ENCODE data around the gene COPS8.

COPS8 gene

DNA sequence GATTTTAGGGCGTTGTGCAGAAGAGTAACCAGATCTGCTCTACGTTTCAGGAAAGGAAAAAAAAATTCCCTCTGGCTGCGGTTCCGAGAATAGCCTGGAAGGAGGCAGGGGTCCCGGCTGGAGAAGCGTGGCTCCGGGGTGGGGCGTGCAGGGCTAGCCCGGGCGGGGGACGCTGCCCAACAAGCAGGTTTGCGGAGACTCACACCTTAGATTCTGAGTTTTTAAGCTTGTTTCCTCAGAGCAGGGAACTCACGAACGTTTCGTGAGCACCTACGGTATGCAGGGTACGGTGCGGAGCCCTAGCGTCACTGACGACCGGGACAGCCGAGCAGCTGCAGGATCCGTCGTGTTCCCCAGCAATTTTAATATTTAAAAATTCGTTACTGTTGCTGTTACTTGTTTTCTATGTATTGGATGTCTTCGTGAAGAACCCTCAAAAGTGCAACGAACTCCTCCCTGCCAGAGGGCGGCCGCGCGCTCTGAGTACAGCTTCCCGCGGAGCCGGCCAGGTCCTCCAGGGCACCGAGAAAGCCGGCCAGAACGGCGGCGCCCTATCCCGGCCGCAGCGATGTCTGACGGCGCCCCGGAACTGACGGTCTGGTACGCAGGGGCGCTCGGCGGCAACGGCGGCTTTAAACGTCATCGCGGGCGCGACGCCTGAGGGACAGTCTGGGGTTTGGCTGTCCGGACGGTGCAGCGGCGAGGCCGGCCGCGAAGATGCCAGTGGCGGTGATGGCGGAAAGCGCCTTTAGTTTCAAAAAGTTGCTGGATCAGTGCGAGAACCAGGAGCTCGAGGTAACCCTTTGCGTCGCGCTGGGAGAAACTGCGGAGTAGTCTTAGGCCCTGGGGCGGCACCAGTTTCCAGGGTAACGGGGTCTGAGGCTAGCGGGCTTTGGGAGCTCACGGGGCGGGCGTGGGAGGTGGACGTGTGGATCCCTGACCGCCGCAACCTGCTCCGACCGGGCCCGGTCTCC is at the start of gene COPS8:
Gene COPS8, plus strand, starts transcription at position 642 of the 974 bp plus-strand sequence. Its CDS starts 76 bp downstream, at position 718.
- peak within 1 kb of the TSS; percentile 97 for H3K27ac Mint-ChIP-seq
- no peaks in the 10 kb centered on the region for H3K27me3 Mint-ChIP-seq
- peak within 1 kb of the TSS; percentile 98 for H3K4me3 Mint-ChIP-seq
- peaks cover 5% of the 10 kb centered on the region for H3K4me1 Mint-ChIP-seq (ENCODE audit: low read depth)
- intact Hi-C loops (cut with micrococcal nuclease) = no loop called here
- no peaks in the 10 kb centered on the region for H3K9me3 Mint-ChIP-seq
- peaks cover 24% of the 10 kb centered on the region for H3K36me3 Mint-ChIP-seq (ENCODE audit: low read depth)

DNA sequence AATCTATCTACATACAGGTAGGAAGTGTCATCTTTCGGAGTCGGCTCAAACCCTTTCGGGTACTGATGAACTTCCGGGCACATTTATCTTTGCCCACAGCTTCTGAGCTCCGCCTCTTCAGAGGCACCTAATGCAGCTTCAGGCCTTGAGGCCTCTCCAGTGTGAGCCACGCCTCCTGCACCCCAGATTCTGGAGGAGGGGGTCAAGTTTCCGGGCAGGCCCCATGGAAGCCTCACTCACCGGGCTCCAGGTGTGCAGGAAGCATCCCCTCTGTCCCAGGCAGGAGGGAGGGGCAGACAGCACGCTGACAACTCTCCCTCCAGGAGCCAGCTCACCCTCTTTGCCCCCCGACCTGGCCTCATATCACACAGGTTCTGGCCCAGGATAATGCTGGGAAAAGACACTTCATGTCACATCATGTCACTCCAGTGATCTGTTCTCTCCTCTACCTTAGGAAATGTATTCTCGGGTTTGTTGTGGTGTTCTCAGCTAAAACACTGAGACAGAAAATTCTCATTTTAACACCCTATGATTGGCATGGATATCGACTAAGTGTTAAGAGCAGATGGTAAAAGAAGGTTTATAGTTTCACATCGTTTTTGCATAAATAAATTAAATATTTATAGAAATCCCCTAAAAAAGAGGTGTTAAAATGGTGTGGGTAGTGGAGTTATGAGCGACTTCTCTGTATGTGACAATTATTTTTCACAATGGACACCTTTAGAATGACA is 46.2 kb upstream of the COPS8 start:
- H3K27me3 Mint-ChIP-seq = peaks cover 6% of the 10 kb centered on the region
- no peak overlapping the region for H3K27ac Mint-ChIP-seq
- no peaks in the 10 kb centered on the region for H3K36me3 Mint-ChIP-seq (ENCODE audit: low read depth)
- no peak overlapping the region for H3K4me3 Mint-ChIP-seq
- intact Hi-C loops (cut with micrococcal nuclease) = no loop called here
- H3K9me3 Mint-ChIP-seq = no peaks in the 10 kb centered on the region
- no peaks in the 10 kb centered on the region for H3K4me1 Mint-ChIP-seq (ENCODE audit: low read depth)

DNA sequence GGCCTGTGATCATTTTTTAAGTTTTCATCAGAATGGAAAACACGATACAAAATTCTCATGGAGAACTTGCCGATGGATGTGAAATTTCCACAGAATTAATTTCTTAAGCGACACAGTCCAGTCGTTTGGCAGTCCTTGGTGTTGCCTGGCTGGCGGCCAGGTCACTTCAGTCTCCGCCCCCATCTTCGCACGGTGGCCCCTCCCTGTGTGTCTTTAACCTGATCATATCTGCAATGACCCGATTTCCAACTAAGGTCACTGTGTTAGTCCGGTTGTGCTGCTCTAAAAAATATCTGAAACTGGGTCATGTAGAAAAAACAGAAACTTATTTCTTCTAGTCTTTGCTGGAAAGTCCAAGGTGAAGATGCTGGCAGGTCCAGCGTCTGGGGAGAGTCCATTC is 44.5 kb upstream of the COPS8 start:
- no peaks in the 10 kb centered on the region for H3K9me3 Mint-ChIP-seq
- H3K27me3 Mint-ChIP-seq = peaks cover 5% of the 10 kb centered on the region
- no peak overlapping the region for H3K27ac Mint-ChIP-seq
- no peak overlapping the region for H3K4me3 Mint-ChIP-seq
- intact Hi-C loops (cut with micrococcal nuclease) = no loop called here
- H3K36me3 Mint-ChIP-seq (ENCODE audit: low read depth) = no peaks in the 10 kb centered on the region
- no peaks in the 10 kb centered on the region for H3K4me1 Mint-ChIP-seq (ENCODE audit: low read depth)

DNA sequence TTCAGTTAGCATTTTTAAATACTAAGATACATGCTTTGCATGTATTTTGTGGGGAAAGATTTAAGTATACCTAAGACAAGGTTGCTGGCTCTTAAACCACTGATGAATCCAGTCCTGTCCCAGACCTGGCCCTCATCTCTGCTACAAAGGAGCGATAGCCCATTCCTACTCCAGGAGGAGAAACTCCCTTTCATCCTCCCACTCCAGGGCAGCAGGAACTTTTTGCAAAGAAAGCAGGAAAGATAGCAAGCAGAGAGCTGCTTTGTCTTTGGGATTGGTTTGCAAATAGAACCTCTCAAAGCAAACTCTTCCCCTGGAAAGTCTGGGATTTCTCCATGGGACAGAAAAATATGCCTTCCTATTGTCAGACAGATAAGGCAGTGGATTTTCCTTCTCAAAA is 43.6 kb upstream of the COPS8 start:
- Mint-ChIP-seq H3K27me3 (peaks cover 5% of the 10 kb centered on the region), H3K4me3 (no peak overlapping the region)
- intact Hi-C loops (cut with micrococcal nuclease) = no loop called here

DNA sequence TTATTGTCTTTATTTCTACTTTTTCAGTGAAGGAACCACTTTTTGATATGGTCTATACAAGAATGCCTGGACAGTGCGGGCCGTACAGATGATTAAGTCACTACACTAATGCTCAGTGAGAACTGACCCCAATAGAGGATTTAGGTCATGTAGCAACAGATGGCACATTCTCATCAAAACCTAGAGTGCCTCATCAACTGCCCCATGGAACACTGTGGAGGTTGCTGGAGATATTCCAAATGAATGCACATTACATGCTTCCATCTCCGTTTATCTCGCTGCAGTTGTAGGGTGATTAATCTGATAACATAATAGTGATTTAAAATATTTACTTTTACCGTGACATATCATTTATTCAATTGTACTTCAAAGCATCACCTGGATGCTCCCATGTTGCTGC is 41.8 kb upstream of the COPS8 start:
- Mint-ChIP-seq H3K27me3 (peaks cover 5% of the 10 kb centered on the region), H3K4me3 (no peak overlapping the region), H3K4me1 (ENCODE audit: low read depth) (no peaks in the 10 kb centered on the region), H3K36me3 (ENCODE audit: low read depth) (no peaks in the 10 kb centered on the region), H3K27ac (no peak overlapping the region), H3K9me3 (peaks cover 21% of the 10 kb centered on the region)
- intact Hi-C loops (cut with micrococcal nuclease) = no loop called here

More for the DNA sequence above, 43.6 kb upstream of the COPS8 start:
- no peaks in the 10 kb centered on the region for H3K36me3 Mint-ChIP-seq (ENCODE audit: low read depth)
- no peak overlapping the region for H3K27ac Mint-ChIP-seq
- no peaks in the 10 kb centered on the region for H3K4me1 Mint-ChIP-seq (ENCODE audit: low read depth)
- H3K9me3 Mint-ChIP-seq = peaks cover 3% of the 10 kb centered on the region

DNA sequence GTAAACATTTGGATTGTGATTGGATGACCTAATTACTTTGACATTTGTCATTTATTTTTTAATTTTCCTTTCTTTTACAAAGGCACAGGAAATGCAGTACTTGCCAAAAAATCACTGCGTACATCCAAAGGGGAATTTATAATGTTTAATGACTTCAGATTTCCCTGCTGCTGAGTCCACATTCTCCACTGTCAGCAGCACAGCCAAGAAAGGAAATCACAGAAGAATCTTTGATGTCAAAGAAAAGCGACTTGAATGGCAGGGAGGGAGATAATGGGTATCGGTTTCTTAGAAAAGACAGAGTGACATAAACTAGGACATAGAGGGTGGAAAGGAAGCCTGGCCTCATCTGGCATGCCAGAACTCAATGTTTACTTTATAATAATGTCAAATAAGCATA is 41.4 kb upstream of the COPS8 start:
- intact Hi-C loops (cut with micrococcal nuclease) = no loop called here
- Mint-ChIP-seq H3K4me1 (ENCODE audit: low read depth) (no peaks in the 10 kb centered on the region), H3K4me3 (no peak overlapping the region), H3K27ac (no peak overlapping the region), H3K36me3 (ENCODE audit: low read depth) (no peaks in the 10 kb centered on the region), H3K9me3 (peaks cover 25% of the 10 kb centered on the region), H3K27me3 (peaks cover 5% of the 10 kb centered on the region)

DNA sequence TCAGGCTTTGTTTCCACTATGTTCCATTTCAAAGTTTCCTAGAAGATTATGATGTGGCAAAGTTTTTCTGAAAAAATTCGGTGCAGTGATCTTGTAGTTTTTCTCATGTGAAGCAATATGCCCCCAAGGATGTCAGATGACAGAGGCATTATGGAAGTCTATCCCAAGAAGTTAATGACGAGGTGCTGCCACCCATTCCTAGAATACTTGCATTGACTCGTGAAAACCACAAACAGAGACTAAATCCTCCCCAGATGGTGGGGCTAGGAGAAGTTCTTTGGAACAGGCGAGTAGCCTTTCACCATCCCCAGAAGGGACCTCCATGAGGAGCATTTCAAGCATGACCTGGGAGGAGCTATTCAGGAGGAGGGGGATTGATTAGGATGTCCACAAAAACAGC is 40.2 kb upstream of the COPS8 start:
- Mint-ChIP-seq H3K9me3 (peaks cover 32% of the 10 kb centered on the region), H3K4me3 (no peak overlapping the region), H3K27me3 (peaks cover 8% of the 10 kb centered on the region), H3K4me1 (ENCODE audit: low read depth) (no peaks in the 10 kb centered on the region), H3K27ac (no peak overlapping the region), H3K36me3 (ENCODE audit: low read depth) (no peaks in the 10 kb centered on the region)
- intact Hi-C loops (cut with micrococcal nuclease) = no loop called here

DNA sequence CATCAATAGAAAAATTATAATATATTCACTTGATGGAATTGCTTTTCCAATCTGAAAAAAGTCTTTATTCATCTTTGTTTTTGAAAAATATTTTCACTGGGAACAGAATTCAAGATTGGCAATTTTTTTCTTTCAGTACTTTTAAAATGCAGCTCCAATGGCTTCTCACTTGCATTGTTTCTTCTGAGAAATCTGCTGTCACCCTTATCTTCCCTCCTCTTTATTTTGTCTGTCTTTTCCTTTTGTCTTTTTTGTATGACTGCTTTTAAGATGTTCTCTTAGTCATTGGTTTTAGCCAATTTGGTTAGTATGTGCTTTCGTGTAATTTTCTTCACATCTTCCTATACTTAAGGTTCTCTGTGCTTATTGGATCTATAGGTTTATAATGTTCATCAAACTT is 37.1 kb upstream of the COPS8 start:
- intact Hi-C loops (cut with micrococcal nuclease) = no loop called here
- no peaks in the 10 kb centered on the region for H3K36me3 Mint-ChIP-seq (ENCODE audit: low read depth)

DNA sequence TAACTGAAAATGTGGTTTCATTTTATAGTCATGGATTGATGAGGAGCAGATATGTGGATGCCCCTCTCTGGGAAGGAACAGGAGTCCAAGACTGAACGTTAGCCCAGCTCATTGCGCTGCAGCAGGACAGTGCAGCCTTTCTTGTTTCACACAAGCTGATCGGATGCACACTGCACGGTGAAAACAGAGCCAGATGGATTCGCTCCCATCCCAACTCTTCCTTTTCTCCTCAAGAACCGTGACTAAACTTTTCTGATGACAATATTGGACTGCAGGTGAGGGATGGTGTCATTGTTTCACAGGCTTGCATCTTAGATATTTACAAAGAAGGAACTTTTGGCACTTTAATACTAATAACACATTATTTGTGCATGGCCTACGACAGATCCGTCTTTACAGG is 33.8 kb upstream of the COPS8 start:
- H3K4me3 Mint-ChIP-seq = no peak overlapping the region
- H3K4me1 Mint-ChIP-seq (ENCODE audit: low read depth) = no peaks in the 10 kb centered on the region
- H3K9me3 Mint-ChIP-seq = peaks cover 32% of the 10 kb centered on the region
- no peaks in the 10 kb centered on the region for H3K36me3 Mint-ChIP-seq (ENCODE audit: low read depth)
- intact Hi-C loops (cut with micrococcal nuclease) = no loop called here
- H3K27me3 Mint-ChIP-seq = peaks cover 6% of the 10 kb centered on the region
- no peak overlapping the region for H3K27ac Mint-ChIP-seq

More for the DNA sequence above, 37.1 kb upstream of the COPS8 start:
- Mint-ChIP-seq H3K27ac (no peak overlapping the region), H3K27me3 (peaks cover 7% of the 10 kb centered on the region), H3K4me3 (no peak overlapping the region), H3K9me3 (peaks cover 32% of the 10 kb centered on the region), H3K4me1 (ENCODE audit: low read depth) (no peaks in the 10 kb centered on the region)

DNA sequence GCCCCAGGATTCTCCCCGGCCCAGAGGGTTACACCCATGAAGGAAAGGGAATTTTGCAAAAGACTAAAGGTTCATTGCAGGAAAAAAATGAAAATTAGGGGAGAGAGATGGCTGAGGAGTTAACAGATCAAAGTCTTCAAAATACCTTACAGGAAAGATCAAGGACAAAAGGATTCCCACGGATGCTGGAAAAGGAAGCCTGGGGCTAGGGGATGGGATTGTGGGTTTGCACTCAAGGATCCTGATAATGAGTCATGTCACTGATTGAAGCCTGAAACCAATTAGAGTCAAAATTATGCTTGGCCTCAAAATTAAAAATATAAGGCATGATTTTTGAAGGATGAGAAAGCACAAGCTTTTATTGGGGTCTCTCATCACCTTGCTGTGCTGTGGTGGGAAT is 32.6 kb upstream of the COPS8 start:
- H3K4me1 Mint-ChIP-seq (ENCODE audit: low read depth) = no peaks in the 10 kb centered on the region
- H3K27me3 Mint-ChIP-seq = peaks cover 6% of the 10 kb centered on the region
- H3K4me3 Mint-ChIP-seq = no peak overlapping the region
- intact Hi-C loops (cut with micrococcal nuclease) = no loop called here
- peaks cover 20% of the 10 kb centered on the region for H3K9me3 Mint-ChIP-seq
- H3K36me3 Mint-ChIP-seq (ENCODE audit: low read depth) = no peaks in the 10 kb centered on the region
- H3K27ac Mint-ChIP-seq = no peak overlapping the region

DNA sequence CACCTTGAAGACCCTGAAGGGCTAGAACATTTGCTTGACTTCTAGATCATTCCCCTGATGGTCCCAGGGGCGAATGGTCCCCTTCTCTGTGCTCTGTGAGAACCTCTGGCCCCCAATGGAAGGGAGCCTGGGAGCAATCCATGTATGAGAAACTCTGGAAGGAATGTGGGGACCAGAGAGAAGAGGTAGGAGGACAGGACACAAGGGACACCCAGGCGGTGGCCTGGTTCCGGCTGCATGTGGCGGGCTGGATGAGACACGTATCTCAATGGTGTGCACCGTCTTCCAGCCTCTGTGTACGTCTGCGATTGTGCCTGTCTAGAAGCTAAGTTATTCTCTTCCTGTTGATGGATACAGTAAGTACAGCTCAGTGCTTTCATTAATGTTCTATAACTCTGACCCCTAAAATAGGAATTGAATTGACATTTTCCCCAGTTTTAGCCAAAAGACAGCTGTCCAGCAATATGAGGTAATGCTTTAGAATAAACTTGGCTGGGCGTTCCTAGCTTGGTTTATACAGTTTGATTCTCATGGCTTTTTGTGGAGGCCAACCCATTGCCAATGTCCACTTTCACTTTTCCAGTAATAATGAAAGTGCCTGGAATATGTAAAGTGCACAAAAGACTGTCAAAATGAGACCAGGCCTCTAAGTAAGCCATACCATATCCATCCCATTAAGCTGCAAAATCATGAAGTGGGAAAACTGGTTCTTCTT is 30.1 kb upstream of the COPS8 start:
- no peak overlapping the region for H3K27ac Mint-ChIP-seq
- H3K27me3 Mint-ChIP-seq = peaks cover 3% of the 10 kb centered on the region
- peaks cover 2% of the 10 kb centered on the region for H3K4me1 Mint-ChIP-seq (ENCODE audit: low read depth)
- no peaks in the 10 kb centered on the region for H3K9me3 Mint-ChIP-seq
- H3K36me3 Mint-ChIP-seq (ENCODE audit: low read depth) = no peaks in the 10 kb centered on the region
- H3K4me3 Mint-ChIP-seq = no peak overlapping the region
- intact Hi-C loops (cut with micrococcal nuclease) = no loop called here

DNA sequence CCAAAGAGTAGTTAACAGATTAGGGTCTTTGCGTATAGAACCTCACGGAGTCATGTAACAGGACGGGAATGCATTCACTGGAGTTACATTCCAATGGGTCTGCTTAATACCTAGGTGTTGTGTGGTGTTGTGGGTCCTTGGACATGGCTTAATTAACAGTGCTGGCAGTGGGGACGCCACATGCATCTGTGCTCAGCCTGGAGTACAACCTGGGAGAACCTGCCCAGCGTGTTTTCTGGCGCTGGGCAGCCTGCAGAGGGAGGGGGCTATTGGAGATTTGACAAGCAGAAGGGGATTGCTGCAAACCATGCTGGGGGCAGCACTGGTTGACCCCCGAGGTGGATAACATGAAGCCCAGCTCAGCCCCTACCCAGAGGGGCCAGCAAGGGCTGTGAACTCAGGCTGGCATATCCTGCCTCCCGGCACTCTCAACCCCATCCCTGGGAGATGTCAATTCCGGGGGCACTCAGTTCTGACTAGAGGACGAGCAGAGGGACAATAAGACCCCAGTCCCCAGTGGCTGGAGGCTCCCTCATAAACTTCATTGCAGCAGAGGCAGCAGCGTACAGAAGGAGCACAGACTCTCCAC is 29.3 kb upstream of the COPS8 start:
- H3K4me1 Mint-ChIP-seq (ENCODE audit: low read depth) = peaks cover 6% of the 10 kb centered on the region
- H3K4me3 Mint-ChIP-seq = no peak overlapping the region
- H3K9me3 Mint-ChIP-seq = no peaks in the 10 kb centered on the region
- intact Hi-C loops (cut with micrococcal nuclease) = no loop called here
- no peaks in the 10 kb centered on the region for H3K36me3 Mint-ChIP-seq (ENCODE audit: low read depth)
- peaks cover 7% of the 10 kb centered on the region for H3K27me3 Mint-ChIP-seq
- no peak overlapping the region for H3K27ac Mint-ChIP-seq

DNA sequence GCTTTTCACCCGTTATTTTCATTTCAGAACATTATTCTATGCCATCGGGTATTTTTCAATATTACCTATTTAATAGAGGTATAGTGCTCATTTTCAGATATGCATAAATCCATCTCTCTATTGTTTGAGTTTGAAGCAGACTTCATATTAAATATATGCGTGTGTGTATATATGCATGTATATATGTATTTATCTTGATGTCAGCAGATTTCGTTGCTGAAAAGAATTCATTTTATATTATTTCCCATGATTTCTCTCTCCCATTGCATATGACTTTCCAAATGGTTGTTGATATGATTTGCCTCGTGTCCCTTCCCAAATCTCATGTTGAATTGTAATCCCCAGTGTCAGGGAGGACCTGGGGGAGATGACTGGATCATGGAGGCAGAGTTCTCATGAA is 28.6 kb upstream of the COPS8 start:
- H3K27ac Mint-ChIP-seq = no peak overlapping the region
- peaks cover 6% of the 10 kb centered on the region for H3K4me1 Mint-ChIP-seq (ENCODE audit: low read depth)
- intact Hi-C loops (cut with micrococcal nuclease) = no loop called here
- H3K9me3 Mint-ChIP-seq = no peaks in the 10 kb centered on the region
- H3K4me3 Mint-ChIP-seq = no peak overlapping the region
- no peaks in the 10 kb centered on the region for H3K36me3 Mint-ChIP-seq (ENCODE audit: low read depth)
- peaks cover 8% of the 10 kb centered on the region for H3K27me3 Mint-ChIP-seq

All from dendritic cell treated with granulocyte-macrophage colony-stimulating factor and Interleukin-4, amounts not matched to agents 40 ng/mL and 50 ng/mL, for 4 days (primary cell).